Measurements from ENCODE around the gene GCLM.

DNA sequence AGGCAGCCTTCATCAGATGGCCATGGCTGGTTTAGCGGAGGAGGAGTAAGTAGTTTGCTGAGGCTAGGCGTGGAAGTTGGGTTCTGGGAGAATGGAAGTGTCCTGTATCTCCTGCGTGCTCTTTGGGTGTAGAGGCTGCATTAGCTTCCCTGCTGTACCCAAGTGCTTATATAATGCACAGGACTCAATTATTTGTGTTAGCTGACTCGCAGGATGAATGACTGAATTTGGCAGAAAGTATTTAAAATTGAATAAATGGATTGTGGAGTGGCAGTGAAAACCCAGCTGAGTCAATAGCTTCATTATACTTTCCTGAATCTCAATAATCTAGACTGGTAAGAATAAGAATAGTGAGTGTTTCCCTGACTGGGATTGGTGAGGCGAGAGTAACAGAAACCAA, 44.0 kb downstream of the GCLM start:
- TF ChIP-seq POLR2AphosphoS5 (IDR thresholded peaks at IDR 0.05) (no peak), POLR2A (IDR thresholded peaks at IDR 0.05; ENCODE audit: low read depth) (no peak), EP300 (IDR thresholded peaks at IDR 0.05) (no peak)
- TF ChIP-seq, protein P1, sequence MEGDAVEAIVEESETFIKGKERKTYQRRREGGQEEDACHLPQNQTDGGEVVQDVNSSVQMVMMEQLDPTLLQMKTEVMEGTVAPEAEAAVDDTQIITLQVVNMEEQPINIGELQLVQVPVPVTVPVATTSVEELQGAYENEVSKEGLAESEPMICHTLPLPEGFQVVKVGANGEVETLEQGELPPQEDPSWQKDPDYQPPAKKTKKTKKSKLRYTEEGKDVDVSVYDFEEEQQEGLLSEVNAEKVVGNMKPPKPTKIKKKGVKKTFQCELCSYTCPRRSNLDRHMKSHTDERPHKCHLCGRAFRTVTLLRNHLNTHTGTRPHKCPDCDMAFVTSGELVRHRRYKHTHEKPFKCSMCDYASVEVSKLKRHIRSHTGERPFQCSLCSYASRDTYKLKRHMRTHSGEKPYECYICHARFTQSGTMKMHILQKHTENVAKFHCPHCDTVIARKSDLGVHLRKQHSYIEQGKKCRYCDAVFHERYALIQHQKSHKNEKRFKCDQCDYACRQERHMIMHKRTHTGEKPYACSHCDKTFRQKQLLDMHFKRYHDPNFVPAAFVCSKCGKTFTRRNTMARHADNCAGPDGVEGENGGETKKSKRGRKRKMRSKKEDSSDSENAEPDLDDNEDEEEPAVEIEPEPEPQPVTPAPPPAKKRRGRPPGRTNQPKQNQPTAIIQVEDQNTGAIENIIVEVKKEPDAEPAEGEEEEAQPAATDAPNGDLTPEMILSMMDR (IDR thresholded peaks at IDR 0.05): no peak

Measured in esophagus muscularis mucosa (tissue), 4 donors.